ENCODE results near the gene ITK. TPM values are rescaled to one million over a fixed set of nuclear protein-coding genes. Genes with fewer than 3 reads are reported as not detected.

Gene ITK
- polyA plus RNA-seq, 1 donor (not counting 4 experiments of a cell fraction or from before 2014, with no cell fraction given) = not detected

DNA sequence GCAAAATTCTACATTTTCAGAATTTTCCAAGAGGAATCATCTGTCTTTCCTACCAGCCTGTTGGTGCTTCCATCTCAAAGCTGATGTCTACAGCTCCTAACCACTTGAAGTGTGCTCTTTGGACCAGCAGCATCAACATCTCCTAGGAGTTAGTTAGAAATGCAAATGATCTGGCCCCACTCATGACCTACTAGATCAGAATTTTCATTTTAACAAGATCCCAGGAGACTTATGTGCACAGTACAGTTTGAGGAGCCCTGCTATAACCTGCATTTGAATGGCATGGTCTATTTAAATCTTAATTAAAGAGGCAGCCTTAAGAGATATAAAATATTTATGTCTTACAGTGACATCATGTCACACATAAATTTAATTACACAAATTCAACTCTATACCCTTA, 33.8 kb downstream of the ITK start:
- FAIRE-seq = no peak
- H4K20me1 ChIP-seq (ENCODE audit: control insufficient read depth, extremely low read depth, insufficient read depth, low read length) = no peaks in the 10 kb centered on the region
- no peak for DNase-seq (ENCODE audit: low read depth, low spot score)
- no peaks in the 10 kb centered on the region for H3K79me2 ChIP-seq (ENCODE audit: control insufficient read depth, insufficient read depth, low read length)
- dilution Hi-C loops (cut with MboI; ENCODE audit: extremely low pct_ligation_motif_present, low sequenced_read_pairs) = no loop called here
- no peak overlapping the region for H2AFZ ChIP-seq (ENCODE audit: control insufficient read depth, low read length)
- no peak overlapping the region for H3K27ac ChIP-seq (ENCODE audit: control insufficient read depth, insufficient read depth, low read length)
- H3K4me3 ChIP-seq (ENCODE audit: control insufficient read depth in 2 of 3, extremely low read depth in 1 of 3, insufficient read depth in 2 of 3, low read depth in 1 of 3, low read length in 3 of 3) = no peak overlapping the region
- no peak for TF ChIP-seq CTCF (optimal IDR thresholded peaks at IDR 0.05 in 1 of 3, IDR thresholded peaks at IDR 0.05 in 1 of 3, conservative IDR thresholded peaks at IDR 0.05 in 1 of 3; ENCODE audit: extremely low read depth in 1 of 3, insufficient read depth in 2 of 3, low read length in 3 of 3)
- TF ChIP-seq EZH2 (IDR thresholded peaks at IDR 0.05; ENCODE audit: low read length) = no peak
- H3K36me3 ChIP-seq (ENCODE audit: control insufficient read depth in 2 of 2, extremely low read depth in 1 of 2, insufficient read depth in 2 of 2, low read length in 2 of 2) = no peaks in the 10 kb centered on the region
- no peak overlapping the region for H3K9ac ChIP-seq (ENCODE audit: control insufficient read depth, extremely low read depth, insufficient read depth, low read length)
- no peaks in the 10 kb centered on the region for H3K9me1 ChIP-seq (ENCODE audit: control insufficient read depth, extremely low read depth, insufficient read depth, low read length)
- no peak overlapping the region for H3K4me2 ChIP-seq (ENCODE audit: control insufficient read depth, extremely low read depth, insufficient read depth, low read depth, low read length)
- H3K9me3 ChIP-seq (ENCODE audit: control insufficient read depth, low read depth, low read length) = no peaks in the 10 kb centered on the region
- H3K27me3 ChIP-seq (ENCODE audit: control insufficient read depth, extremely low read depth, insufficient read depth, low read length) = no peaks in the 10 kb centered on the region
- no peaks in the 10 kb centered on the region for H3K4me1 ChIP-seq (ENCODE audit: control insufficient read depth, extremely low read depth, insufficient read depth, low read length)

GRCh38 chr5:157214861-157215513, 34.3 kb downstream of the ITK start:
- no peaks in the 10 kb centered on the region for H3K4me1 ChIP-seq (ENCODE audit: control insufficient read depth, extremely low read depth, insufficient read depth, low read length)

More at GRCh38 chr5:157214861-157215513, 34.3 kb downstream of the ITK start:
- dilution Hi-C loops (cut with MboI; ENCODE audit: extremely low pct_ligation_motif_present, low sequenced_read_pairs) = no loop called here
- Histone ChIP-seq H3K36me3 (ENCODE audit: control insufficient read depth in 2 of 2, extremely low read depth in 1 of 2, insufficient read depth in 2 of 2, low read length in 2 of 2) (no peaks in the 10 kb centered on the region), H2AFZ (ENCODE audit: control insufficient read depth, low read length) (no peak overlapping the region), H4K20me1 (ENCODE audit: control insufficient read depth, extremely low read depth, insufficient read depth, low read length) (no peaks in the 10 kb centered on the region), H3K9me3 (ENCODE audit: control insufficient read depth, low read depth, low read length) (no peaks in the 10 kb centered on the region), H3K4me3 (ENCODE audit: control insufficient read depth in 2 of 3, extremely low read depth in 1 of 3, insufficient read depth in 2 of 3, low read depth in 1 of 3, low read length in 3 of 3) (no peak overlapping the region), H3K9ac (ENCODE audit: control insufficient read depth, extremely low read depth, insufficient read depth, low read length) (no peak overlapping the region), H3K9me1 (ENCODE audit: control insufficient read depth, extremely low read depth, insufficient read depth, low read length) (no peaks in the 10 kb centered on the region), H3K27me3 (ENCODE audit: control insufficient read depth, extremely low read depth, insufficient read depth, low read length) (no peaks in the 10 kb centered on the region), H3K4me2 (ENCODE audit: control insufficient read depth, extremely low read depth, insufficient read depth, low read depth, low read length) (no peak overlapping the region), H3K27ac (ENCODE audit: control insufficient read depth, insufficient read depth, low read length) (no peak overlapping the region), H3K79me2 (ENCODE audit: control insufficient read depth, insufficient read depth, low read length) (no peaks in the 10 kb centered on the region)
- TF ChIP-seq EZH2 (IDR thresholded peaks at IDR 0.05; ENCODE audit: low read length) = no peak
- no peak for TF ChIP-seq CTCF (optimal IDR thresholded peaks at IDR 0.05 in 1 of 3, IDR thresholded peaks at IDR 0.05 in 1 of 3, conservative IDR thresholded peaks at IDR 0.05 in 1 of 3; ENCODE audit: extremely low read depth in 1 of 3, insufficient read depth in 2 of 3, low read length in 3 of 3)
- FAIRE-seq (no peak), DNase-seq (ENCODE audit: low read depth, low spot score) (no peak)
